ENCODE measurements around the gene ZBTB11. TPM values are rescaled to one million over a fixed set of nuclear protein-coding genes. Genes with fewer than 3 reads are reported as not detected.

ZBTB11 gene
- total and polyA plus RNA-seq, 9 of the 15 experiments (the other 6 are each of a cell fraction or from before 2014, with no cell fraction given), result 6.2 to 31.9 (median 21.4) TPM

DNA sequence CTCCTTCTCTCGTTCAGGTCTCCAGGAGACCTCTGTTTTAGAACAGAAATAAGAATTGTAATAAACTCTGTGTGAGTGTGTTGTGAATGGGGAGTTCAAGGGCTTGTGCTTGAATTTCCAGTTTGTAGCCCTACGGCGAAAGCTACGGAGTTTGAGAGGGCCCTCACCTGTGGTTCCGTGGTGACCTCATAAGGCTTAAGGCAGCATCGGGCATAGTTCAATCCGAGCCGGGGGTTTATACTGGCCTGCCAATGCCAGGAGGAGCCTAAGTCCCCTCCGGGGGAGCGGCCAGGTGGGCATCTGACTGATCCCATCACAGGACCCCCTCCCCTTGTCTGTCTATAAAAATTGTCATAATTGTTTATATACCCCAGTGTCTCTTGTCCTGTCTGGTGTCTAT, 43.7 kb downstream of the ZBTB11 start (continued):
- peak in 1 of 2 experiments; percentile 29 for TF ChIP-seq AFF1 (IDR thresholded peaks at IDR 0.05; ENCODE audit: low read depth in 1 of 2, partially characterized antibody in 2 of 2)
- TF ChIP-seq, protein P1, sequence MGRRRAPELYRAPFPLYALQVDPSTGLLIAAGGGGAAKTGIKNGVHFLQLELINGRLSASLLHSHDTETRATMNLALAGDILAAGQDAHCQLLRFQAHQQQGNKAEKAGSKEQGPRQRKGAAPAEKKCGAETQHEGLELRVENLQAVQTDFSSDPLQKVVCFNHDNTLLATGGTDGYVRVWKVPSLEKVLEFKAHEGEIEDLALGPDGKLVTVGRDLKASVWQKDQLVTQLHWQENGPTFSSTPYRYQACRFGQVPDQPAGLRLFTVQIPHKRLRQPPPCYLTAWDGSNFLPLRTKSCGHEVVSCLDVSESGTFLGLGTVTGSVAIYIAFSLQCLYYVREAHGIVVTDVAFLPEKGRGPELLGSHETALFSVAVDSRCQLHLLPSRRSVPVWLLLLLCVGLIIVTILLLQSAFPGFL (CRISPR knock-in tag; IDR thresholded peaks at IDR 0.05), result no peak

DNA sequence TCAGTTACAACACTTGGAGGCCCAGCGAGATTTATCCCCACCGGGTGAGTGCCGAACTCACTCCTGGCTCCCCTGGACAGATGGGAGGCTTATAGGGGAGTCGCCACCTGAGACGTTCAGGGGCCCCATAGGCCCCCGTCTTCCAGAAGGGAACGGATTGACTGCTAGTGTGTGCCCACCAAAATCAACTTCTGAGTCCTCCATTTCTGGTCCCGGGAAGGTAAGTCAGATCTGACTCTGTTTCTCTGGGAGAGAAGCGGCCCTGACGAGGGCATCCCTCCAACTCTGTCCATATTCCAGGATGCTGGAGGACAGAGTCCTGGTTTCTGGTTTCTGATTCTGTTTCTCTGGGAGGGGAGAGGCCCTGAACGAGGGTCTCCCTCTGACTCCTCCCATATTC, 44.3 kb downstream of the ZBTB11 start:
- Histone ChIP-seq H3K27ac (ENCODE audit: extremely low read depth, low read depth, low read length) (peak overlapping the region; percentile 72), H3K4me2 (ENCODE audit: insufficient read depth, low read length) (peak overlapping the region; percentile 93), H3K9me3 (replicated peaks; ENCODE audit: control insufficient read depth, insufficient read depth, low read depth, low read length) (no peaks in the 10 kb centered on the region), H3K36me3 (ENCODE audit: control insufficient read depth, insufficient read depth, low read length) (peaks cover 55% of the 10 kb centered on the region), H3K79me2 (ENCODE audit: control insufficient read depth, insufficient read depth, low read length) (peaks cover 100% of the 10 kb centered on the region), H3K27me3 (ENCODE audit: control insufficient read depth in 2 of 2, insufficient read depth in 2 of 2, low read length in 2 of 2) (no peaks in the 10 kb centered on the region), H2AFZ (ENCODE audit: low read depth, low read length) (no peak overlapping the region; the same call in 1 of the 2 replicates), H3K9ac (ENCODE audit: insufficient read depth in 1 of 2, low read depth in 2 of 2, low read length in 2 of 2) (peak overlapping the region; percentile 87 to 90; a peak in 3 of 4 replicates), H3K4me3 (peak overlapping the region; percentile 63), H4K20me1 (replicated peaks; ENCODE audit: control insufficient read depth, insufficient read depth, low read length) (no peaks in the 10 kb centered on the region), H3K9me1 (ENCODE audit: control insufficient read depth, insufficient read depth, low read length) (no peaks in the 10 kb centered on the region), H3K4me1 (replicated peaks in 1 of 2; ENCODE audit: control insufficient read depth in 2 of 2, insufficient read depth in 2 of 2, low read length in 2 of 2) (peaks cover 10 to 12% of the 10 kb centered on the region in 2 experiments; a peak in 3 of 5 replicates)
- TSS peak; percentile 44 for BruUV-seq (replicated peaks)
- TF ChIP-seq ZFX (CRISPR knock-in tag; IDR thresholded peaks at IDR 0.05), result 0 out of 2 replicates have a peak, but pooled peaks have one; percentile 1
- no peak for TF ChIP-seq ZEB2 (IDR thresholded peaks at IDR 0.05)
- no peak for TF ChIP-seq ESRRB (CRISPR knock-in tag; IDR thresholded peaks at IDR 0.05; ENCODE audit: borderline replicate concordance)
- ChIA-PET POLR2A (interaction anchor here (0.6 to 1.8 kb wide), 4 partner anchors 7 to 56 kb away, joined by 3 to 8 read pairs (median 5); partner anchors contain the start of gene ZBTB11), CTCF (ENCODE audit: low intra/inter-chr PET ratio) (no interaction called here)
- FAIRE-seq, result no peak
- ATAC-seq, result peak; percentile 26
- WGBS (ENCODE audit: insufficient coverage, low coverage, missing lambda C conversion rate), result 0% methylated on average over 11 of the region's 11 CpGs
- in situ Hi-C loops (cut with MboI), result no loop called here
- intact Hi-C loops (cut with micrococcal nuclease), result loop anchor here (10.0 kb wide), 1 partner anchor 258 kb away; no protein-coding TSS in a partner anchor
- DNase-seq (ENCODE audit: extremely low read depth in 1 of 4, low spot score in 3 of 4), result peak in 1 of 4 experiments; percentile 30

Data from K562 (cell line).